NCI-H748 (cell line): ENCODE results near the gene PRPF4.
"Not testable (repeated sequence)": the region's sequence is repeated elsewhere in the genome, so short reads cannot be mapped to it uniquely, and the experiment has no call there.

Experiments
- DNase-seq: peaks from one replicate; lab custom pipeline; 2025; ENCODE audit not compliant: unreplicated experiment; lab: John Stamatoyannopoulos, UW

PRPF4 gene

GRCh38 chr9:113275157-113276131 is at the start of gene PRPF4, which contains the start of gene CDC26:
TSS of gene PRPF4 (plus strand) at chr9:113275658. CDS start at chr9:113275744, 86 bp downstream.
TSS of gene CDC26 (minus strand) at chr9:113275572. CDS start at chr9:113272507, 3,065 bp downstream.
- DNase-seq = peak; percentile 99

DNA sequence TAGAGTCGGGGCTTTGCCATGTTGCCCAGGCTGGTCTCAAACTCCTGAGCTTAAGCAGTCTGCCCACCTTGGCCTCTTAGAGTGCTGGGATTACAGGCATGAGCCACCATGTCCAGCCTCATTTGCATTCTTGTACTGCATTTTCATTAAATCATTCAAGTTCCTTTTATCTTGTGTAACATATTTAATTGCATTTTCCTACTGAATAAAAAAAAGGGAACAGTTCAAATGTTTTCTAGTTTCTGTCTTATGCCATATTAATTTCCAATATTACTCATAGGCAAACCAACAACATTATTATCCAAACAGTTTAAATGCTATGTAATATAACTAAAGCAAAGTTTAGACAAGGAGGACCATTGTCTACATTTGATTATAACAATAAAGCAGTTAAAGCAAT is 48.0 kb upstream of the PRPF4 start:
- DNase-seq = no peak

- DNase-seq = peak; percentile 14
These were observed 47.3 kb upstream of the PRPF4 start for GRCh38 chr9:113228130-113228665.

DNA sequence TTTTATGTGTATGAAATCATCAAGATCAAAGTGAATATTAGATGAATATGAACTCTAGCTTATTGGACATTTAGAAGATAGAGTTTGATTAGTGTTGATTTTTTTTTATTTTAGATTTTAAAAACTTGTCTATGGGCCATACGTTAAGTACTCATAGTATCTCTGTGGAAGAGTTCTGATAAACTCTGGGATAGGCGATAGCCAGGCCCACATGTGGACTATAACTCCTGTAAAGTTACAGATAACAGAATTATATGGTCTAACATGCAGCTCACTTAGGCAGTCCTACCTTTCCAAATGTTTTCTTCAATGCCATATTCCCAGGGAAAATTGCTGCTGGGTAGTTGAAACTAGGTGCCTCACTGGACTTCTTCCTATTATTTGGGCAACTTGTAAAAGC is 43.8 kb upstream of the PRPF4 start:
- DNase-seq = no peak

DNA sequence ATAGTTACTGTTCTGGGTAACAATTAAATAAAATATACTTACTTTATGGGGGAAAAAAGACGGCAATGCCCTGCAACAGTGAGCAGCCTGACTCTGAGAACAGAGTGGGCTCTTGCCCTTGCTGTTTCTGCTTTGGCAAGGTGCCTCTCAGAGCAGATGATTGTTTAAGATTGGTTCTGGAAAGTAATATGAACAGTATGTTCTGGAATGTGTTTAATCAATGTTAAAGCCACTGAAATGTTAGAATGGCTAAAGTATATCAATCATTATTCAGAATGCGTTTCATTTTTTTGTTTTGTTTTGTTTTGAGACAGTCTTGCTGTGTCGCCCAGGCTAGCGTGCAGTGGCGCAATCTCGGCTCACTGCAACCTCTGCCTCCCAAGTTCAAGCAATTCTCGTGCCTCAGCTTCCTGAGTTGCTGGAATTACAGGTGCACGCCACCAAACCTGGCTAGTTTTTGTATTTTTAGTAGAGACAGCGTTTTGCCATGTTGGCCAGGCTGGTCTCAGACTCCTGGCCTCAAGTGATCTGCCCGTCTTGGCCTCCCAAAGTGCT is 39.7 kb upstream of the PRPF4 start:
- not testable (repeated sequence) for DNase-seq

- DNase-seq = no peak
These were observed 38.4 kb upstream of the PRPF4 start for GRCh38 chr9:113237026-113237425.

- DNase-seq = no peak
These were observed 37.1 kb upstream of the PRPF4 start for GRCh38 chr9:113238202-113238858.

- no peak for DNase-seq
These were observed 36.6 kb upstream of the PRPF4 start for GRCh38 chr9:113238859-113239232.

DNA sequence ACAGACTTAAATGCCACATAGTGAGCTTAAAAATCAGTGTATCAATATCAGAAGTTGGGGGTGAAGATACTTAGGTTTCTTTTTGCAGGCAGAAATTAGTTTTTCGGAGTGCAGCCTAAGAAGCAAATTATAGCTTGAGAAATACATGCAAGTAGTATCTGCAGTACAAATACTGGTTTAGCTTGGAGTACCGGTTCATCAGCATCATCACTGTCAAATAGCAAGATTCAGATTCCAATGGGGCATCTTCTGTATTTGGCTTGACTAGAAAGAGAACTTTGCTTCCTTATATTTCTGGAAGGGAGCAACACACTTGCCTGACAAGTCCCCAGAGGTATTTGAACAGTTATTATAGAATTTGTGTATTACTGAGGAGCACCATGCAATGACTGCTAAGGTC is 34.3 kb upstream of the PRPF4 start:
- DNase-seq = no peak

DNA sequence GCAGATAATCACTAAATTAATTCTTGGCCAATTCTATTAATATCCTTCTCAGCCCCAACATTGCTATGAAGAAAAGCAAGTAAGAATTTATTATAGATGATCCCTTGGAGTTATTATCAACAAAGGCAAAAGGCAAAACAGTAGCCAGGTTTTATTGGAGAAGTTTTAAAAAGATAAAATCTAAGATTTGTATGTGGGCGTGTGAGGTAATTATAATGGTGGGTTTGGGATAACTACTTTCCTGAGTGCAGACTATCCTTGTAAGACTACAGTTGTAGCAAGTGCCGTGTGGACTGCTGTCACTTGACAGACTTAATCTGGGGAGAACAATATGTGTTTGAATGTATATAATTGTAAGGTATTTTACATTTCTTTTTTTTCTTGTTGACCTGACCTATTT is 30.9 kb upstream of the PRPF4 start:
- no peak for DNase-seq

- DNase-seq = no peak
These were observed 29.6 kb upstream of the PRPF4 start for GRCh38 chr9:113245894-113246293.

DNA sequence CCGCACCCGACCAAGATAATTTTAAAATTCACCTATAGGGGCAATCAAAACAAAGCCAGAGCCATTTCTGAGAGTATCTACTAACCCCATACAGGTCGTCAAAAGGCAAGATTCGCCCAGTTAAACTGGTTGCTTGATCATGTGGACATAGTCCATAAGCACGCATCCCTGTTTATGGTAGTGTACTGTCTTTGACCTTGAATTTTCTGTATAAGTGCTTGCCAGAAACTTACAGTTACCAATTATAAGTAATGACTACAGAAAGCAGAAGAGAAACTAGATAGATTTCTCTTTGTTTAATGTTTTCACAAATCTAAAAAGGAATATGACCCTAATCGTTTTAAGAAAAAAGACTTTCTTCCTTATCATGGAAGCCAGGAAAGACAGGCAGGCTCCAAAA is 28.5 kb upstream of the PRPF4 start:
- DNase-seq = no peak

DNA sequence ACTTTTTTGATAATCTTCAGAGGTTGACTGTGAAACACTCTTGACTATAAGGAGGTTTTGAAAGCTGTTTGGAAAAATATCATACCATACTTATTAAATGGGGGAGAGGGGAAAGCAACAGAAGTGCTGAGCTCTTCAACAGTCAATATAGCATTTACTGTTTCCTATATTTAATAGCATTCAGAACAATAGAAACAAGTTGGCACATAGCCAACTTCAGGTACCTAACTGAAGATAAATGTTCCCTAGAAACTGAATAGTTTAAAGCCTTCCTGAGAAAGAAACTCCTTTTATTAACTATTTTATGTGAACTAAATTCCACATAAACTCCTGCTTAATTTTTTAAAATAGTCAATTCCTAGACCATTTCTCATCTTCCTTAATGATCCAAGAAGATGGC is 27.8 kb upstream of the PRPF4 start:
- DNase-seq = peak; percentile 57

GRCh38 chr9:113249661-113250060 is 25.8 kb upstream of the PRPF4 start:
- DNase-seq = not testable (repeated sequence)

DNA sequence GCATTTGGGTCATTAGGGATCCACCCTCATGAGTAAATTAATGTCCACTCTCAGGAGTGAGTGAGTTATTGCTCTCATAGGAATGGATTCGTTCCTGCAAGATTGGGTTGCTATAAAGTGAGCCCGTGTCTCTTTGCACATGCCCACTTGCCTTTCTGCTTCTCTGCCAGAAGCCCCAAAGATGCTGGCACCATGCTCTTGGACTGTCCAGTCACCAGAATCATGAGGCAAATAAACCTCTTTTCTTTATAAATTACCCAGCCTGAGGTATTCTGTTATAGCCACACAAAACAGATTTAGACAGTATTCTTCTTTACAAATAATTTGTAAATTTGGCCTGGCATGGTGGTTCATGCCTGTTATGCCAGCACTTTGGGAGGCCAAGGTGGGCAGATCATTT is 24.7 kb upstream of the PRPF4 start:
- no peak for DNase-seq

GRCh38 chr9:113254991-113255390 is 20.5 kb upstream of the PRPF4 start:
- DNase-seq = no peak

DNA sequence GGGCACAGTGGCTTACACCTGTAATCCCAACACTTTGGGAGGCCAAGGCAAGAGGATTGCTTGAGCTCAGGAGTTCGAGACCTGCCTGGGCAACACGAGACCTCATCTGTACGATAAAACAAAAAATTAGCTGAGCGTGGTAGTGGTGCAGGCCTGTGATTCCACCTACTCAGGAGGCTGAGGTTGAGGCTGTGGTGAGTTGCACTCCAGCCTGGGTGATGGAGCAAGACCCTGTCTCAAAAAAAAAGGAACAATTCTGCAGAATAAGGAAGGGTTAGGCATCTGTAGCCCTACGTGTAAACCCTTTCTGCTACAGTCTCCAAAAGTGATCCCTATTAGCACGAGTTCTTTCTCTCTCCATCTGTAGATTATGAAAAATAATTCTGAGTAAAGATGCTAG is 20.0 kb upstream of the PRPF4 start:
- DNase-seq = no peak

- no peak for DNase-seq
These were observed 17.6 kb upstream of the PRPF4 start for GRCh38 chr9:113257863-113258262.

- DNase-seq = no peak
These were observed 17.2 kb upstream of the PRPF4 start for GRCh38 chr9:113258282-113258681.

DNA sequence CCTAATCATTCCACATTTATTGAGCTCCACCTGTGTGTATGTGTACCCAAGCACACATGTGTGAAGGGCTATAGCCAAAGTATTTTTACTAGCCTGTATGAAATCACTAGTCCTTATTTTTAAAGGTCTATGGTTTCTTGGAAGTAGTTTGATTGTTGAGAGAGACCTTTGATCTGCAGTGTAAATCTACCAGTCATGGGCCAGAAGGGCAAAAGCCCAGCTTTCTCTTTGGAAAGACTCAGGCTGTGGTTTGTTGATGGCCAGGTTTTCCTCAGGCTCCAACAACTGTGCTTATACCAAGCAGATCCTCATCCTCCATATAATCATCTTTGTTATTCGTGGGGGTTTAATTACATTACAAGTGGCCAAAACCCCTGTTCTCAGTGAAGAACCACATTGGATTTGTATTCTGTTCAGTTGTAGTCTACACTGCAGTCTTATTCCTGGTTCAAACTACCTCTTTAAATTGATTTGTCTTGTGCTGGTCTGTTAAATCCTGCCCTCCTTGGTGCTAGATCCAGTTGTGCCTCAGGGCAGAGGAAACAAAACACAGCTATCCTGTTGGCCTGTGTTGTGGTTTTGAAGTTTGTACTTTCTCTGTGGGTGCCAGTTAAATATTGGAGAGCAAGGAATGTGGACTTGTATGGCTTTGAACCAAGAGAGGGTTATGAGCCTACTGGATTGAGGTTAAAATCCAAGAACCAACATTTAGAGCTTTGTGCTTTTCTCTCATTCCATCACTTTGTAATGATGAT is 13.4 kb upstream of the PRPF4 start:
- no peak for DNase-seq

- no peak for DNase-seq
These were observed 9.3 kb upstream of the PRPF4 start for GRCh38 chr9:113266174-113266573.
